HepG2 (cell line): Measurements from ENCODE around the gene ATP7B. TPM values are rescaled to one million over a fixed set of nuclear protein-coding genes. Genes with fewer than 3 reads are reported as not detected.

Source experiments
- CC2D1A ChIP-seq: sonication (generic); formaldehyde crosslinking; IDR thresholded peaks from 2 replicates; pipeline ENCODE4 v1.8.1; 2023; ENCODE audit warnings: mild to moderate bottlenecking, missing genetic modification reagents
- HDAC1 ChIP-seq: sonication (generic); formaldehyde crosslinking; IDR thresholded peaks from 2 replicates; pipeline ENCODE4 v1.5.1; 2020; ENCODE audit warnings: mild to moderate bottlenecking, missing genetic modification reagents
- HOXA3 ChIP-seq: sonication (generic); formaldehyde crosslinking; IDR thresholded peaks from 2 replicates; pipeline ENCODE4 v1.5.0; 2020; ENCODE audit warnings: missing genetic modification reagents
- MED1 ChIP-seq: sonication (generic); formaldehyde crosslinking; IDR thresholded peaks from 2 replicates; pipeline ENCODE4 v1.4.0; 2020; ENCODE audit warnings: missing genetic modification reagents
- MIER3 ChIP-seq: IDR thresholded peaks from 2 replicates; pipeline ENCODE4 v1.6.1; 2016; ENCODE audit warnings: missing compliant biosample characterization, borderline replicate concordance
- RXRA ChIP-seq: sonication (generic); formaldehyde crosslinking; IDR thresholded peaks from 2 replicates; pipeline ENCODE4 v1.5.1; 2020; ENCODE audit warnings: missing genetic modification reagents
- SP4 ChIP-seq: sonication (generic); formaldehyde crosslinking; IDR thresholded peaks from 2 replicates; pipeline ENCODE4 v1.8.1; 2023; ENCODE audit warnings: mild to moderate bottlenecking, missing genetic modification reagents
- ZBTB38 ChIP-seq: sonication (generic); formaldehyde crosslinking; IDR thresholded peaks from 2 replicates; pipeline ENCODE4 v1.5.1; 2020; ENCODE audit warnings: mild to moderate bottlenecking, missing genetic modification reagents
- ZFY ChIP-seq: sonication (generic); formaldehyde crosslinking; IDR thresholded peaks from 2 replicates; pipeline ENCODE4 v1.4.0; 2020; ENCODE audit warnings: missing genetic modification reagents
- ZKSCAN8 ChIP-seq: IDR thresholded peaks from 2 replicates; pipeline ENCODE4 v1.6.1; 2016; ENCODE audit warnings: borderline replicate concordance, missing genetic modification reagents, missing compliant biosample characterization
- ZMYM3 ChIP-seq: sonication (generic); formaldehyde crosslinking; IDR thresholded peaks from 2 replicates; pipeline ENCODE4 v1.5.1; 2020; ENCODE audit warnings: mild to moderate bottlenecking, missing genetic modification reagents
- ZNF292 ChIP-seq: sonication (generic); formaldehyde crosslinking; IDR thresholded peaks from 2 replicates; pipeline ENCODE4 v1.8.1; 2022; ENCODE audit warnings: mild to moderate bottlenecking, low read depth, missing genetic modification reagents, borderline replicate concordance
- ZNF296 ChIP-seq: sonication (generic); formaldehyde crosslinking; conservative IDR thresholded peaks from 2 replicates; pipeline ENCODE4 v1.5.0; 2020; ENCODE audit warnings: mild to moderate bottlenecking, missing genetic modification reagents
- ZNF607 ChIP-seq: sonication (generic); formaldehyde crosslinking; IDR thresholded peaks from 2 replicates; pipeline ENCODE4 v1.5.1; 2020; ENCODE audit warnings: missing genetic modification reagents, mild to moderate bottlenecking, borderline replicate concordance
- ZSCAN29 ChIP-seq: sonication (generic); formaldehyde crosslinking; conservative IDR thresholded peaks from 2 replicates; pipeline ENCODE4 v1.4.0; 2020; ENCODE audit warnings: mild to moderate bottlenecking, missing genetic modification reagents
- polyA plus RNA-seq, 8 experiments: library from polyadenylated mRNA; depleted of rRNA in 3 of 8; stranded (reverse) in 7 of 8; unstranded in 1 of 8; fragments of >200 nt; fragmentation: Illumina TruSeq in 4 of 8; extraction: Trizol in 4 of 8; gene quantifications; 2 replicates each; pipeline versions ENCODE4 v1.2.1 to v1.2.3, GENCODE V29; 2011 to 2016; ENCODE audit warnings: low read depth in 4 of 8, missing spikeins in 1 of 8, mixed read lengths in 1 of 8; ENCODE audit not compliant: insufficient read depth in 1 of 8
- total RNA-seq, 5 experiments: library from RNA; depleted of rRNA; stranded (reverse); fragments of >200 nt; fragmentation: Illumina TruSeq; extraction: Trizol; gene quantifications; 2 replicates each; pipeline ENCODE4 v1.2.3, GENCODE V29; 2016; ENCODE audit warnings: low read depth in 1 of 5
- TF ChIP-seq, protein P1 (sequence below): sonication (generic); formaldehyde crosslinking; IDR thresholded peaks from 2 replicates; pipeline ENCODE4 v1.8.1; 2023; ENCODE audit warnings: mild to moderate bottlenecking, missing genetic modification reagents
- TF ChIP-seq, protein P2 (sequence below): sonication (generic); formaldehyde crosslinking; IDR thresholded peaks from 2 replicates; pipeline ENCODE4 v1.5.0; 2020; ENCODE audit warnings: mild to moderate bottlenecking, missing genetic modification reagents, borderline replicate concordance
- TF ChIP-seq, protein P3 (sequence below): IDR thresholded peaks from 2 replicates; pipeline ENCODE4 v1.6.1; 2016; ENCODE audit warnings: low read depth, control low read depth
- TF ChIP-seq, protein P4 (sequence below): sonication (generic); formaldehyde crosslinking; IDR thresholded peaks from 2 replicates; pipeline ENCODE4 v1.4.0; 2020; ENCODE audit warnings: missing genetic modification reagents
- TF ChIP-seq, protein P5 (sequence below): sonication (generic); formaldehyde crosslinking; IDR thresholded peaks from 2 replicates; pipeline ENCODE4 v1.8.1; 2023; ENCODE audit warnings: mild to moderate bottlenecking, moderate library complexity, missing genetic modification reagents

ATP7B gene
- total and polyA plus RNA-seq, 2 of the 13 experiments (the other 11 are each of a cell fraction or from before 2014, with no cell fraction given), result 31.8 to 57.4 TPM

DNA sequence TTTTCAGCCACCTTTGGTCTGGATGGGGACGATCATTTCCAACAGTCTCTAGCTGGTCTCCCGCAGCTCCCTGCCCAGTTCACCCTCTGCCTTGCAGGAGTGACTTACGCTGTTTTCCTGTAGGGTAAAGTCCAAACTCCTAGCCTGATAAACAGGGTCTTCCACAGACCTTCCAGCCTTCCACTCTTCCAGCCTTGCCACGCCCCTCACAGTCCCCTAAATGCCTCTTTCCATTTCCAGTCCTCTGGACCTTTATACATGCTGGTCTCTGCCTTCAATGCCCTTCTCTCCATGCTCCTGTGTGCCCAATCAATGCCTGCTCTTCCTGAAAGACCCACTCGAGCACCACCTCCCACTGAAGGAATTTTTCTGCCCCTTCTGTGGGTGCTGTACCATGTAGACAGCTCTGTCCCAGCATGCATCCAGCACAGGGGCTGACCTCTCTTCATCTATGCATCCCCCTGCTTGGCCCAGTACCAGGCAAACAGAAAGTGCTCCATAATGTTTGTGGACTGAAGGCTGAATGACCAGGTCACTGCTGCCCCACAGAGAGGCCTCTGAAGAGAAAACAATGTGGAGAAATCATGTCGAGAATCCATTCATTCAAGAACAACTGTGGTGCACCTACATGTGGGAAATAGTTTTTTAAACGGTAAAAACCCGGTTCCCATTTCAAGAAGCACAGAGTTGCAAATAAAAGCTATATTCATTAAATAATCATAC lies 4.6 kb downstream of the ATP7B start (continued):
- TF ChIP-seq, protein P1, sequence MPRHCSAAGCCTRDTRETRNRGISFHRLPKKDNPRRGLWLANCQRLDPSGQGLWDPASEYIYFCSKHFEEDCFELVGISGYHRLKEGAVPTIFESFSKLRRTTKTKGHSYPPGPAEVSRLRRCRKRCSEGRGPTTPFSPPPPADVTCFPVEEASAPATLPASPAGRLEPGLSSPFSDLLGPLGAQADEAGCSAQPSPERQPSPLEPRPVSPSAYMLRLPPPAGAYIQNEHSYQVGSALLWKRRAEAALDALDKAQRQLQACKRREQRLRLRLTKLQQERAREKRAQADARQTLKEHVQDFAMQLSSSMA, result 0 out of 2 replicates have a peak, but pooled peaks have one; percentile 58
- TF ChIP-seq, protein P2, sequence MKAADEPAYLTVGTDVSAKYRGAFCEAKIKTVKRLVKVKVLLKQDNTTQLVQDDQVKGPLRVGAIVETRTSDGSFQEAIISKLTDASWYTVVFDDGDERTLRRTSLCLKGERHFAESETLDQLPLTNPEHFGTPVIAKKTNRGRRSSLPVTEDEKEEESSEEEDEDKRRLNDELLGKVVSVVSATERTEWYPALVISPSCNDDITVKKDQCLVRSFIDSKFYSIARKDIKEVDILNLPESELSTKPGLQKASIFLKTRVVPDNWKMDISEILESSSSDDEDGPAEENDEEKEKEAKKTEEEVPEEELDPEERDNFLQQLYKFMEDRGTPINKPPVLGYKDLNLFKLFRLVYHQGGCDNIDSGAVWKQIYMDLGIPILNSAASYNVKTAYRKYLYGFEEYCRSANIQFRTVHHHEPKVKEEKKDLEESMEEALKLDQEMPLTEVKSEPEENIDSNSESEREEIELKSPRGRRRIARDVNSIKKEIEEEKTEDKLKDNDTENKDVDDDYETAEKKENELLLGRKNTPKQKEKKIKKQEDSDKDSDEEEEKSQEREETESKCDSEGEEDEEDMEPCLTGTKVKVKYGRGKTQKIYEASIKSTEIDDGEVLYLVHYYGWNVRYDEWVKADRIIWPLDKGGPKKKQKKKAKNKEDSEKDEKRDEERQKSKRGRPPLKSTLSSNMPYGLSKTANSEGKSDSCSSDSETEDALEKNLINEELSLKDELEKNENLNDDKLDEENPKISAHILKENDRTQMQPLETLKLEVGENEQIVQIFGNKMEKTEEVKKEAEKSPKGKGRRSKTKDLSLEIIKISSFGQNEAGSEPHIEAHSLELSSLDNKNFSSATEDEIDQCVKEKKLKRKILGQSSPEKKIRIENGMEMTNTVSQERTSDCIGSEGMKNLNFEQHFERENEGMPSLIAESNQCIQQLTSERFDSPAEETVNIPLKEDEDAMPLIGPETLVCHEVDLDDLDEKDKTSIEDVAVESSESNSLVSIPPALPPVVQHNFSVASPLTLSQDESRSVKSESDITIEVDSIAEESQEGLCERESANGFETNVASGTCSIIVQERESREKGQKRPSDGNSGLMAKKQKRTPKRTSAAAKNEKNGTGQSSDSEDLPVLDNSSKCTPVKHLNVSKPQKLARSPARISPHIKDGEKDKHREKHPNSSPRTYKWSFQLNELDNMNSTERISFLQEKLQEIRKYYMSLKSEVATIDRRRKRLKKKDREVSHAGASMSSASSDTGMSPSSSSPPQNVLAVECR (CRISPR knock-in tag), result peak; percentile 26; the same call in 1 of the 2 replicates
- TF ChIP-seq CC2D1A (CRISPR knock-in tag) (no peak), ZSCAN29 (CRISPR knock-in tag) (0 out of 2 replicates have a peak, but pooled peaks have one; percentile 39), ZNF292 (0 out of 2 replicates have a peak, but pooled peaks have one; percentile 58), ZNF607 (no peak), RXRA (CRISPR knock-in tag) (peak; percentile 17; the same call in 1 of the 2 replicates), ZKSCAN8 (CRISPR knock-in tag) (peak; percentile 90), MED1 (CRISPR knock-in tag) (peak; percentile 35; the same call in 1 of the 2 replicates), HDAC1 (0 out of 2 replicates have a peak, but pooled peaks have one; percentile 50), ZBTB38 (CRISPR knock-in tag) (0 out of 2 replicates have a peak, but pooled peaks have one; percentile 37), MIER3 (CRISPR knock-in tag) (0 out of 2 replicates have a peak, but pooled peaks have one; percentile 18), HOXA3 (CRISPR knock-in tag) (peak; percentile 35; the same call in 1 of the 2 replicates), ZNF296 (CRISPR knock-in tag) (0 out of 2 replicates have a peak, but pooled peaks have one; percentile 41), ZFY (CRISPR knock-in tag) (no peak), SP4 (CRISPR knock-in tag) (no peak), ZMYM3 (CRISPR knock-in tag) (0 out of 2 replicates have a peak, but pooled peaks have one; percentile 31)
- TF ChIP-seq, protein P3, sequence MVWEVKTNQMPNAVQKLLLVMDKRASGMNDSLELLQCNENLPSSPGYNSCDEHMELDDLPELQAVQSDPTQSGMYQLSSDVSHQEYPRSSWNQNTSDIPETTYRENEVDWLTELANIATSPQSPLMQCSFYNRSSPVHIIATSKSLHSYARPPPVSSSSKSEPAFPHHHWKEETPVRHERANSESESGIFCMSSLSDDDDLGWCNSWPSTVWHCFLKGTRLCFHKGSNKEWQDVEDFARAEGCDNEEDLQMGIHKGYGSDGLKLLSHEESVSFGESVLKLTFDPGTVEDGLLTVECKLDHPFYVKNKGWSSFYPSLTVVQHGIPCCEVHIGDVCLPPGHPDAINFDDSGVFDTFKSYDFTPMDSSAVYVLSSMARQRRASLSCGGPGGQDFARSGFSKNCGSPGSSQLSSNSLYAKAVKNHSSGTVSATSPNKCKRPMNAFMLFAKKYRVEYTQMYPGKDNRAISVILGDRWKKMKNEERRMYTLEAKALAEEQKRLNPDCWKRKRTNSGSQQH (CRISPR knock-in tag), result peak; percentile 78; the same call in 1 of the 2 replicates
- TF ChIP-seq, protein P4, sequence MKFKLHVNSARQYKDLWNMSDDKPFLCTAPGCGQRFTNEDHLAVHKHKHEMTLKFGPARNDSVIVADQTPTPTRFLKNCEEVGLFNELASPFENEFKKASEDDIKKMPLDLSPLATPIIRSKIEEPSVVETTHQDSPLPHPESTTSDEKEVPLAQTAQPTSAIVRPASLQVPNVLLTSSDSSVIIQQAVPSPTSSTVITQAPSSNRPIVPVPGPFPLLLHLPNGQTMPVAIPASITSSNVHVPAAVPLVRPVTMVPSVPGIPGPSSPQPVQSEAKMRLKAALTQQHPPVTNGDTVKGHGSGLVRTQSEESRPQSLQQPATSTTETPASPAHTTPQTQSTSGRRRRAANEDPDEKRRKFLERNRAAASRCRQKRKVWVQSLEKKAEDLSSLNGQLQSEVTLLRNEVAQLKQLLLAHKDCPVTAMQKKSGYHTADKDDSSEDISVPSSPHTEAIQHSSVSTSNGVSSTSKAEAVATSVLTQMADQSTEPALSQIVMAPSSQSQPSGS (CRISPR knock-in tag), result 0 out of 2 replicates have a peak, but pooled peaks have one; percentile 17
- TF ChIP-seq, protein P5, sequence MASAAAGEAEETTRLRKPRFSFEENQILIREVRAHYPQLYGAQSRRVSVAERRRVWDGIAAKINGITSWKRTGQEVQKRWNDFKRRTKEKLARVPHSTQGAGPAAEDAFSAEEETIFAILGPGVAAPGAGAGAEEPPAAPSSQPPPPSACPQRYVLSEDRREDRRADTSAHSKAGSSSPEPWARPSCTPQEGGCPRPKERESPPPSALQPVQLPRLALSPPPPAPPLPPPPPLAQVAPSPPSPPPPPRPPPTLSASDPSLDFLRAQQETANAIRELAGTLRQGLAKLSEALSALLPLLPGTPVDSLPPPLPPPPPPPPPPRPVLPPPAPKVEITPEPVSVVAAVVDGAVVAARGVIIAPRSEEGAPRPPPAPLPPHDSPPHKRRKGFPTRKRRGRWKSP (CRISPR knock-in tag), result no peak
